SHP77 treated with DMSO at 0.1 percent for 48 hours (cell line): ENCODE data around the gene AFAP1L2.

Source experiments
- DNase-seq: peaks from one replicate; lab custom pipeline; 2025; lab: John Stamatoyannopoulos, UW

Gene AFAP1L2

DNA sequence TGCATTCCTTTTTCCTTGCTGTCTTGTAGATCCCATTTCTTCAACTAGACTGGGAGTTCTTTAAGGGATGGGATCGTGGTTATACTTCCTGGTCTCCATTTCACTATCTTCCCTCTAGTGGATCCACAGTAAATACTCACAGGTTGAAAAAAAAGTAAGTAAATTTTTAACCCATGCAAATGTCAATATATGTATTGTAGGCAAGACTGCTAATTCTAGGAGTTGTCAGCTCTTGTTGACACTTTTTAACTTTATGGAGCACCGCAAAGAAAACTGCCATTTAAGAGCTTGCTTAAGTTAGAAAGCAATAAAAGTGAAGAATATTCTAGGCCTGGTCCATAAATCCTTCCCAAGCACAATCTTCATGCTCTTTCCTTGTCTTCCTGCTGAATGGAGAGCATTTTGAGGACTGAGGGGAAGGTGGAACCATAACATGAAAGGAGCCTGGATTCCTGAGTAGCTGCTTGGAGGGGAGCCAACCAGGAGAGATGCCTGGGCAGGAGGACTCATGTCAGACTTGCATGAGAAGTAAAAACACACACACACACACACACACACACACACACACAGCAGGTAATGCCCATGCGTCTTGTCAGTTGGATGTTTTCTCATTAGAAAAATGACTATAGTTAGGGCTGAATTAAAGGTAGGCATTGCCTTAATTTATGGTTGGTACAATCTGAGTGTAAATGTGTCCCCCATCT is 133.1 kb downstream of the AFAP1L2 start:
- DNase-seq = no peak

DNA sequence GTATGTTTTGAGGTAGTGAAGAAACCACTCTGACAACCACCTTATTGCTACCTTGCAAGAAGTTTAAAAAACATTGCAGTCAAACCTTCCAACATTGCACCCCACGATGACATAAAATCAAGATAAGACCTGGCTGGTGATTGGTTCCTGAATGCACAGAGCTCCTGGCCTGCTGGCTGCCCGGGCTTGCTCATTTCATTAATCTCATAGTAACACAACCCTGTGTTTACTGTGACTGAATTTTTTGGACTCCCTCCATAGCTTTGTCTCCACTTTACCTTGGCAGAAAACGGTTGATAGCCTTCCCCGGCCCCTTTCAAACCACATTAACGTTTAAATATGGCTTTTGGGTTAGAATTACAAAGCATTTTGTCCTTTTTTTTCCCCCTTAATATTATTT is 137.8 kb downstream of the AFAP1L2 start:
- no peak for DNase-seq

DNA sequence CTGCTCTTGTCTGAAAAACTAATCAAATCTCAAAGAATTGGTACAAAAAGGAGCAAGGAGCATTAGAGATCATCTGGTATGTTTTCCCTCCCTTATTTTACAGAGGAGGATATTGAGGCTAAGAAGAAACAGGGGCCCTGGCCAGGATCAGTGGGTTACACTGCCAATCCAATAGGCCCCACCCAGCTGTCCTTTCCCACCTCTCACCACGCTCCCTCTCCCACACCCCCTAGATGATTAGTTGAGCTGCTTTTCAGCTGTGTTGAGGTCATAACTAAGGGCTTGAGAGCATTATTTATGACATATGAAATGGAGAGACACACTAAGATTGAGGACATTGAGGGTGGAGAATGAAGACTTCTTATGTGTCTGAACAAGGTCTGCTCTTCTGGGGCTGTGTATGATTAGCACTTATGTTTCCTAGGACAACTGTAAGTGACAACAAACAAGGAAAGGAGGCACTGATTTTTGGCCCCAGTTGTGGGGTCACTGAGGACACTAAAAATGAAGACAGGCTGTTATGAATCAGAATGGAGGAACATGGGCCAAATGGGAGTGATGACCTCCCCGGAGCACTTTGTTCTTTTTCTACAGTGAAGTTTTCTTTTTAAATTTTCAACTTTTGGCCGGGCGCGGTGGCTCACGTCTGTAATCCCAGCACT is 138.8 kb downstream of the AFAP1L2 start:
- DNase-seq = no peak

DNA sequence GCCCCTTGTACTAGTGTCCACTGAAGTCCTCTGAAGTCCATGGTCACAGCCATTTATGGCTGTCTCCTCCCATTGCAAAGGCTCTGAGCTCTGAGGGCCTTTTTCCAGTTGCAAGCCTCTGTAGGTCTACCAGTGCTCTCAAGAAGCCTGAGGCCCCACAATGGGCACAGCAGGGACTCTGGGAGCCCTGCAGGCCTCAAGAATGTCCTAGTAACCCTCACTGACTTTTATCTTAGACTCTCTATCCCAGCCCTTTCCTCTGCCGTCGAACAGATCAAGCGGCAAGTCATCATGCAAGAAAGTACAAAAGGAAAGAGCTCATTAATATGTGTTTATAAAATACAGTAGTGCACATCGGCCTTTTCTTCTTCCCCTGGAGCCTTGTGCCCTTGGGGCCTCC is 141.8 kb downstream of the AFAP1L2 start:
- DNase-seq = no peak

DNA sequence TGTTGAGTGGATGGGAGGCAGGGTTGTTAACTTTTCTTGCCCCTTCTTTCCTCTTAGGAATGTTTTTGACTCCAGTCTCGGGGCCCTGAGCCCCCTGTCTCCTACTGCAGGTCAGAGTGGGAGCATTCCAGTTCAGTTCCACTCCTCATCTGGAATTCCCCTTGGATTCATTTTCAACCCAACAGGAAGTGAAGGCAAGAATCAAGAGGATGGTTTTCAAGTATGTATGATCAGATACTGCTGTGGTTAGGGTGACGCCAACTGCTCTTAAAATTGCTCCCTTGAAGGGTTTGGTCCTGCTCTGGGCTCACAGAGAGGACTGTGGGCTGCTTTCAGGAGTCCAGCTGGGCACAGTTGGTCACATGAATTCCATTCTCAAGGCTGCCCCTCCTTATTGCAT is 143.2 kb downstream of the AFAP1L2 start:
- DNase-seq = no peak

DNA sequence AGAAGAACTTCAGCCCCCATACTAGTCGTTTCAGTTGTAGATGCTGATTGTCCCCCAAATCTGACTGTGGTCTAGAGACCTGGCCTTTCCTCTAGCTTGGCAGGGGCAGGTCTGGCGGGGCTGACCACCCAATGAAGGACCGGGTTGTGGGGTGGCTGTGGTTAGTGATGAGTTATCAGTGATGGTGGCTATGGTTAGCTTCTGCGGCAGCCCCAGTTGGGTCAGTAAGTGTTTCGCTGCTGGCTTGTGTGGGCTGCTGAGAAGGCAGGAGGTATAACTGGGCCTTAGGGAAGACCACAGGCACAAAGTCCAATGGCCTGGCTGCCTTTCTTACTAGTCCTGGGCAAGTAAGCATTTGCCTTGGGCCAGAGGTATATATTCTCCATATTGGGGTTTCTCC is 143.9 kb downstream of the AFAP1L2 start:
- DNase-seq = no peak

DNA sequence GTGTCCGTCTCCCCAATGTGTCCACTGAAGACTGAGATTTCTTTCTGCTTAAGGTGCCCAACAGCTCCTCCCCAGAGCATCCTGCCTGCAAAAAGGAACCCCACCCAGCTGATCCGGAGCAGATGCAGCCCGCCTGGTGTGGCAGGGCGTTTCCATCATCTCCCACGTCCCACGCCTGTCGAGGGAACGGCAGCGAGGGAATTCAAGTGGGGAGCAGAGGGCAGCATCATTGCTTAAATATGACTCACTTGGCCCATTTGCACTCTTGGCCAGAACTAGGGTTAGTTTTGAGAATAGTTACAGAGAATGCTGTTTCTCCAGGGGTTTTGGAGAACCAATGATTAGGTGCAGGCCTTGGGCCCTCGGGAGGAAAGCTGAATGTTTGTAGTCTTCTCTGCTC is 144.5 kb downstream of the AFAP1L2 start:
- DNase-seq = no peak

DNA sequence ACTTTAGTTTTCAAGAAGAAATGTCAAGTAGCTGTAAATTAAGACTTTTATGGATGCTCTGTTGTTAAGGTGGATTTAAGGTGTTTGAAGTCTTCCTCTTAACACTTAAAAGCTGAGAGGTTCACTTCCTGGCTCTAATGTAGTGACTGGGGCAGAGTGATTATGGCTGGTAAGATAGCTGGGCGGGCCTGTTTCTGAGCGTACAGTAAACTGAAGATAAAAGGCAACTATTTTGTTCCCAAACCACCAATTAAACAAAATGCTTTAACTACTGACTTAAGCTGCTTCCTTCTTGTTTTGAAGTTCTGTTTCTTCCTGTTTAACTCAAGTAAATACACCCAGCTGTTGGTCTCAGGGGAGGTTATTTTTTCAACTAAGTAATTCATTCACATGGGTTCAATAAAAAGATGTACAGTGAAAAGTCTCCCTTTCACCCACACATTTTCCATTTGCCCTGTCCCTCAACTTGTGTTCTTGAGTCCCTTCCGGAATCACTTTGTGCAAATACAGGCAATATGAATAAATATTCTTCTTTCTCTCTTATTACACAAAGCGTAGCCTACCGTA is 145.9 kb downstream of the AFAP1L2 start:
- no peak for DNase-seq

DNA sequence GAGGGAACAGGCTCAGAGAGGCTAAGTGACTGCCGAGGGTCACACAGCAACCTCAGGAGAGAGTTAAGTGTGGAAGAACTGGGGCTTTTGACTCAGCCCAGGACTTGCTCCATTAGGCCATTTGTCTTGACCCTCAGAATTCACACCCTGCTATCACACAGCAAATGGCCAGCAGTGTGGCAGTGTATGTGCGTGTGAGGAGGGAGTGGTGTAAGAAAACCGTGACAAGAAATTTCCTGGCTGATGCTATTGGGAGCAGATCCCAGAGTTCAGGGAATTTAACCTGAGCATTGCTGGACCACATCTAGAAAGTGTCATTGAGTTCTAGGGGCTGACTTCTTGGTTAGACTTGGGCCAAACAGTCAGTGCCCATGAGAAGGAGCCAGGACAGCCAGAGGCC is 146.8 kb downstream of the AFAP1L2 start:
- DNase-seq = no peak

DNA sequence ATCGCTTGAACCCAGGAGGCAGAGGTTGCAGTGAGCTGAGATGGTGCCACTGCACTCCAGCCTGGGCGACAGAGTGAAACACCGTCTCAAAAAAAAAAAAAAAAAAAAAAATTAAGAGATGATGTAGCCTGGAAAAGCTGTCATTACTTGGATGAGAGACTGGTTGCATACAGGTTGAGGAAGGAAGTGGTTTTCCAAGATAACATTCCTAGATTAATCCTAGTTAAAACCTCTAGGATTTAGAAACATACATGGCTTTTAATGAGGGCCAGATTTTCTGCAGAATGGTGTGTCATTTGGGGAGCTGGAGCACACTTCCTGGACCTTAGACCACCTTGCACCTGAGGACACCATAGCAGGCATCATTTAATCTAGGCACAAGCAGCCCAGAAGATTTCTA is 147.5 kb downstream of the AFAP1L2 start:
- no peak for DNase-seq

DNA sequence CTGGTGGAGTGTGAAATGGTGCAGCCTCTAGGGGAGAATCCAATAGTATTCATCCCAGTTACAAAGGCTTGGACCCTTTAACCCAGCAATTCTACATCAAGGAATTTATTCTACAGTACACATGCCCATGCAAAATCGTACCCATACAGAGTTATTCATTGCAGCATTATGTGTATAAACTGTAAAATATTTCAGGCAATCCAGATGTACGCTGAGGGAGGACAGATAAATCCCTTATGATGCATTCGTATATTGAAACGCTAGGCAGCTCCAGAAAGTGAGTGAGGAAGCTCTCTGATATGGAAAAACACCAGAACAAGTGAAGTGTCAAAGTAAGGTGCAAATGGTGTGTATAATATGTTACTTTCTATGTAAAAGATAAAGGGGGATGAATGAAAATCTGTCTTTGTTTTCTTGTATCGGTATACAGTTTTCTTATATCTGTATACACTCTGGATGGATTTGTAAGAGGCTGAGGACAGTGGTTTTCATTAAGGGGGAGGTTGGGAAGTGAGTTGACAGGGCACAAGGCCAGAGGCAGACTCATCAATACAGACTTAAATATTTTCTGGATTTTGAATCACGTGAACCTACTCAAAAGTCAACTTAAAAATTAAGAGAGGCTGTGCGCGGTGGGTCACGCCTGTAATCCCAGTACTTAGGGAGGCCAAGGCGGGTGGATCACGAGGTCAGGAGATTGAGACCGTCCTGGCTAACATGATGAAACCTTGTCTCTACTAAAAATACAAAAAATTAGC is 148.1 kb downstream of the AFAP1L2 start:
- no peak for DNase-seq

DNA sequence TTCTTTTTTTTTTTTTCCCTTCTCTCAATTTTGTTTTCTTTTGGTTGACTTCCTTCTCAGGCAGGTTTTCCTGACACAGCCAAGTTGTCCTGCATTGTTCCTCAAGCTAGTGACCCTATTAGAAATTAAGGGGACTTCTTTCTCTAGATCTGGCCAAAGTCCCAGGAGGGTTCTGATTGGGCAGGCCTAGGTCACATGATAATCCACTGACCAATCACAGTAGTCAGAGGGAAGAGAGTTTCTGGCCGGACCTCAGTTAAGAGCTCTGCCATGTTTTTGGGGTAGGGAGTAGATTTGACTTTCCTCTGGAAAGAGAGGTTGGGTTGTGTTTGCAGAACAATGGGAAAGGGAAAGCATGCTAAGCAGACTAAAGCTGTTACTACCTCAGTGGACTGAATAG is 149.1 kb downstream of the AFAP1L2 start:
- DNase-seq = no peak

DNA sequence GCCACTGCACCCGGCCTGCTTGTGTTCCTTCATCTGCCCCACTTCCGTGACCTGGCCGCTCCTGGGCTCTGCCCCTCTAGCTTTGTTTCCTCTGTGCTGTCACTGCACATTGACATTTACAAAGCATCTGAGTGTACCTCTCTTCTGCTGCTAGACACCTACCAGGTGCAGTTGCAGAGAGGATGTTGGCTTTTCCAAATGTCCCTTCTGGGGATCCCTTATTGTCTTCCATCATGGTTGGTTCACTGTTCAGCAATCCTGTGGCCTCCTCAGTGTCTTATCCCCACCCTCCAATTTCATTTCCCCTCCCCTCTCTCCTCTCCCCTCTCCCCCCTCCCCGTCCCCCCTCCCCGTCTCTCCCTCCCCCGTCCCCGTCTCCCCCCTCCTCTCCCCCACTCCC is 151.4 kb downstream of the AFAP1L2 start:
- DNase-seq = no peak

DNA sequence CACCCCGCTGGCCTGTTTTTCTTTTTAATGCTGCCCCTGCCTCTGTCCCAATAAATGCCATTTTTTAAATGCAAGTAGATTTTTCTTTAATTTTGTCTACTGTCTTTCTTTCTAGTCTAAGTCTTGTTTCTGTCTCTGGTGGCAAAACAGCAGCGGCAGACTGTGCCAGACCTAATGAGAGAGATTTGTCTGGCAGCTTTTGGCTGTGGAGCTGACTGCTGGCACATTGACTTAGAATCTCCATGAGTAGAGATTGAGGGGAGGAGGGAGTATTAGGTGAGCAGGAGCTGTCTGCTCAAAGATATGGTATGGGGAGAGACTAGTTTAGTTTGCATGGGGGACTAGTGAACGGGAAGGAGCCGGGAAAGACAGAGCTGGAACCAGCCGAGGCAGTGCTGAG is 152.2 kb downstream of the AFAP1L2 start:
- no peak for DNase-seq

DNA sequence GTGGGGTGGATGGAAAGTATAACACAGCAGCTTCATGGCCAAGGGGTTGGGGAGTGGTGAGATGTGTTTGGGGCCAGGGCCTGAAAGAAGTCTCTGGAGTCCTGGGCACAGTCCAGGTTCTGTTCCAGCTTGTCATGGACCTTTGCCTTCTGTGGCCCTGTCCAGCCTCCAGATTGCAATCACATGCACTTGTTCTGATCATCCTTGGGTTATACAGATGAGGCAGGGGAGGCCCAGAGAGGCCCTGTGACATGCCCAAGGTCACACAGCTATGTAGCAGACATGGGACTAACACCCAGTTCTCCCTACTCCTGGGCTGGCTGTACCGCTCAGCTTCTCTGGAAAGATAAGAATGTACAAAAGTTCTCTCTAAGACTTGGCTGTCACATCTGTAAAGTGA is 153.6 kb downstream of the AFAP1L2 start:
- no peak for DNase-seq

DNA sequence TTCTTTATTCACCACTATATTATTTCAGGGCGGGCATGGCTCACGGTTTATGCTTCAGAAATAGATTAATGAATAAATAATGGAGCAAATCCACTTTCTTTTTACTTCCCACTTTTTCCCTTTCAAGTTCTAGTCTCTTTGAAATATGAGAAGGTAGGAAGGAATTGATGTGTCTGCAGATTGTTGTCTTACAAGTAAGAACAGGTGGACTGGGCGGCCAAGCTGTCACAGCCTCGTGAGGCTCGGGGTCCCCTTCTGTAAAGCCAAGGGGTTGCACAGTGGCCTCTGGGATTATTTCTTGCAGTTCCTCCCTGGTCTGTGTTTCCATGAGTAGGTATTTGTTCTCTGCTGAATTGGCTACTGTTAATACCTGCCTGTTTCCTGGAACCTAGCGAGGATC is 154.1 kb downstream of the AFAP1L2 start:
- DNase-seq = no peak

DNA sequence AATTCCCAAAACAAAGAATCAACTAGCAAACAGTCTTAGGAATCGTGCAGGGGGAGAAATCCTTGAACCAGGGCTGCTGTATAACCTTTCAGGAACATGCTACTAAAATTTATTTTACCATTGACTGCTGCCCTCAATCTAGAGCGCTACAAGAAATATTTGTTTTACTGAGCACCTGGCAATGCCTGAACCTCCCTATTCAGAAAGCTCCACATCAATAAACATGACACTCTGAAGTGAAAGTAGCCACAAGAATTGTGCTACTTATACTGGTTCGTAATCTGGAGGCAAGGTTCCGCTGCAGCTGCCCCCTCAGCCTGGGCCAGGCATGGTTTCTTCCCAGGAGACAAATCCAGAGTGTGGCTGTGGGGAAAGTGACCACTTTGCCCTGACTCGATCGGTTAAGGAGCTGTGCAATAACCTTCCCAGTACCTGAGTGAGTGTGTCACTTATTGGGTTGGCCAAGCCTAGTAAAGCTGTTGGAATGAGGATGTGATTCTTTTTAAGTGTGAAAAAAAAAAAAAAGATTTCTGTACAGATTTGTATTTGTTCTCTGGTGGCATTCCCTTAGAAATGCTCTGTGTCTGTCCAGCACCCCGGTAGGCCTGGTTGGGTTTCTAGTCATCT is 157.5 kb downstream of the AFAP1L2 start:
- no peak for DNase-seq

DNA sequence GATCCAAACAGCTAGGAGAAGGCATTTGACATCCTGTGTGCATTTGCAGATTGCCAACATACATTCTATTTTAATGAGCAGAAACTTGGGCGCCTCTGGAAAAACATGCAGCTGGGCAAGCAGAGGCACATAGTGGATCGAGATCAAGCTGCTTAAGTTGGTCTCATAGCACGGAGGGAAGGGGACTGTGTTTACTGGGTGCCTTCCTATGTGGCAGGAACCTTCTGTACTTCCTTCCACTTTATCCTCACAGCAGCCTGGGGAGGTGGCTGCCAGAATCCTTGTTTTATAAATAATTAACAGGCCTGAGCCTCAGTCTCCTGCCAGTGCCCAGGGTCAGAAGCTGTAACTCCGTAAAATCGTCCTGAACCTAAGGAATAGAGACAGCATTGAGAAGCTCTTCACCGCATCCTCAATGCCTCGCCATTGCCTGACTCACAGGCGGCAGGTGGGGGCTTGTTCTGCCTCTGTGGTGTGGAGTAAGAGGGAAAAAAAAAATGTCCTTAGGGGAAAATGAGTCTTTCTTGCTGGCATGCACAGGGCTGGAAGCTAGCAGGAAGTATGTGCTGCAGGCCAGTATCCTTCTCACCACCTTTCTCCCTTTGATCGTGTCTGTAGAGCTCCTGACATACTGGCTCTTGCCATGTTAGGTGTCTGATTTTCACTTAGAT is 159.0 kb downstream of the AFAP1L2 start:
- DNase-seq = no peak
